Renal pelvis (tissue), 4 donors: Measurements from ENCODE around the gene GUCY1B1. TPM values are rescaled to one million over a fixed set of nuclear protein-coding genes. Genes with fewer than 3 reads are reported as not detected.
"Not testable (repeated sequence)": the region's sequence is repeated elsewhere in the genome, so short reads cannot be mapped to it uniquely, and the experiment has no call there.

Experiments used
- DNase-seq: peaks from one replicate; pipeline ENCODE4 v3.0.0-alpha.2; 2013
- polyA plus RNA-seq, 3 donors: library from polyadenylated mRNA; unstranded; fragments of 120-200 nt; gene quantifications; one replicate each; pipeline ENCODE4 v1.2.1, GENCODE V29; 2013; ENCODE audit not compliant: insufficient read length in 3 of 3

GUCY1B1 gene
- polyA plus RNA-seq, 3 donors = 59.1 to 64.4 (median 64.3) TPM

DNA sequence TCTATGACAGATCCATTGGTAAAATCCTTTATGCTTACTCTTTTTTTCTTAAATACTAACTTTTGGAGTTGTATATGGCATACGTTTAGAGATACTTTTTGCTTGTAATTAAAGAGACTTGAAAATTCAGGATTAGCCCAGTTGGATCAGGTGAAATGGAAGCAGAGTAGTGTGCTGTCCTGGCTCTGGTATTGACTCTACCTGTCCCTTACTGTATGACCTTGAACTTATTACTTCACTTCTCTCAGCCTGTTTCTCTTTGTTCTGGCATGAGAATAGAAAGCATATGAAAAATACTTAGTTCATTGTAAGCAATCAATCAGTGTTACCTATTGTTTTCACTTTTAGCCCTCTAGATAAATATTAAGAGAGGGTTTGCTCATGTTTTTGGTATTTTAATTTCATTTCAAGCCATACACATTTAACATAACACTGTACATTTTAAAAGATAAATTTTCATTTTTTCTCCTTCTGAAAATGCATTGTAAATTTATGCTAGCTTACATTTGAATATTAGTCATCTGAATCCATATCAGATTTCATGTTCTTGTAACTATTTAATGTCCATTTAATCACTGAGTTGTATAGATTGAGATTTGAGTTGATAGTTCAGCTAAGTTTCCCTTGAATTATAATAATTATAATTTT is 35.9 kb downstream of the GUCY1B1 start:
- no peak for DNase-seq

DNA sequence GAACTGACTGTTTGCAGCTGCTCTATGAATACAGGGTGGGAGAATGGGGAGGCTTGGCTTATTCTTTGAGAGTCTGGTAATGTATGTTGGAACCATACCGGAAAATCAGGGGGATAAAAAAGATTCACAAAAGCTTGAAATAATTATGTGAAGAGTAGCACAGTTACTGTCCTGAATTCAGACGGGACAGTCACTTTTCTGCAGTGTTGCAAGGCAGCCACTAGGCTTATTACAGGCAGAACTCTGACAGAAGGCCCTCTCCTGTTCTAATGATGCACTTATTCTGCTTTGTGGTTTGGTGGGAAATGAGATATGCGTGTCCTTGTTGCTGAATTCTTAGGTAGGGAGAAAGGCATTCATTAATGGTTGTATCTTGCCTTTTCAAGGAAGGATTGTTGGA is 37.2 kb downstream of the GUCY1B1 start:
- DNase-seq = no peak

DNA sequence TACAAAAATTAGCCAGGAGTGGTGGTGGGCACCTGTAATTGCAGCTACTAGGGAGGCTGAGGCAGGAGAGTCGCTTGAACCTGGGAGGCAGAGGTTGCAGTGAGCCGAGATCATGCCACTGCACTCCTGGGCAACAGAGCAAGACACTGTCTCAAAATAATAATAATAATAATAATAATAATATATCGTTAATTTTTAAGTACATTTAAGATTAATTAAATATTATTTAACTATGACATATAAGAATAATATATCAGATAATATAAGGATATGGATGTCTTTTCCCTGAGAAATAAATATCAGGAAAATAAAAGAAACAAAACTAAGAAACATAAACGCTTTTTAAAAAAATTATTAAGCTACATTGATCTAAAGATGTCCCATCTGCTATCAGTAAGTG is 38.8 kb downstream of the GUCY1B1 start:
- DNase-seq = not testable (repeated sequence)

DNA sequence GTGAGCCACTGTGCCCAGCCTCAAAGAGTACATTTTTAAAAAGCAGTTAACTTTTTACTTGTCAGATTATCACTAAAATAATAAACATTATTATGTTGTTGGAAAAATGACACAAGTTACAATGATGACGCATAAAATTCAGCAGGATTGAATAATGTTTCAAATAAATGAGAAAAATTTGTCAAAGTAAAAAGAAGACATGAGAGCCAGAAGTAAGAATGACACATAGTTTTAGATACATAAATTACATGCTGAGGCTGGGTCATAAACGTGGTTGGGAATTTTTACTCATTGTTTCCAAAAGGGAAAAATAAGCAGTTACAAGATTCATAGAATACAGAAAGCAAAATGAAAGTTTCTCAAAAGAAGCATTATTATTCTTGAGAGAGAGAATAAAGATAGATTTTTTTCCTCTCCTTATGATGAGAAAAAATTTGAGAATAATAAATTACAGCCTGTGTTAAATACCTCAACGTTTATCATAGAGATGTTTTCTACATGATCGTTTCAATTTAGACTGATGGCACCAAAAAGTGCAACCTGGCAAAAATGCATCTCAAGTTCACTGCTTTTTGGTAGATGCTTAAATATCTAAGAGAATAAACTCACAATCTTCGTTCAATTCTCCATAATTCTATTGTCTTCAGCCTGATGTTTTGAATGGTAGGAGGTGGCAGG is 40.4 kb downstream of the GUCY1B1 start:
- no peak for DNase-seq

DNA sequence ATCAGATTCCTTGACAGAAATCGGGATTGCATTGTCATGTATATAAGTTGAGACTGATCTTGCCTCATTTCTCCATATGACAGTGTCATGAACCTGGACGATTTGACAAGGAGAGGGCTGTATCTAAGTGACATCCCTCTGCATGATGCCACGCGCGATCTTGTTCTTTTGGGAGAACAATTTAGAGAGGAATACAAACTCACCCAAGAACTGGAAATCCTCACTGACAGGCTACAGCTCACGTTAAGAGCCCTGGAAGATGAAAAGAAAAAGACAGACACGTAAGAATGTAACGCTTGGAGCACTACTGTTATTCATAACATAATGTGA is 40.9 kb downstream of the GUCY1B1 start:
- DNase-seq = no peak

DNA sequence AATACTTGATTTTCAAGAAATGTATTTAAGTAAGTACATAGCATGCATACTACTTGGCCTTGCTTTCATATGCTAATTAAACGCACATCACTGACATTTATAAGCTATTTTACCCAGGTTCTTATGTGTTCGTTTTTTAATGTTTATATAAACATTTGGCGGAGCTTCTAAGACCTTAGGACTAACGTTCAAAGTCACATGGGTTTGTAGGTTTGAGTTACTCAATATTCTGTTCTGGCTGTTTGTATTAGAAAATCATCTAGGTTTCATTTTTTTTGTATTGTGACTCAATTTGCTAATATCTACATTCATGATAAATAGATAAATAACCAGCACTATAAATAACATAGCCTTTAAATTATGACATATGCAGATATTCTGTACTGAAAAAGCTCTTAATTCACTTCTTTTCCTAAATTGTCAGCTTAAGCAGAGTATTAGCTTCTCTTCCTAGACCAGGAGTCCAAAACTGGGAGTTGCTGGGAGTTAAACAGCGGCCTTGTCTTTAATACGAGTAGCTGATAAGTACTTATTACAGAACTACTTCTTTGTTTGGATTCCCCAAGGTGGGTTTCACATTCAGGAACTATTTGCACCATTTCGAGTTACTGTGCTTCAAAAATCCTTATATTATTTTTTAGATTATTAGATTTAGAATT is 42.0 kb downstream of the GUCY1B1 start:
- DNase-seq = no peak

DNA sequence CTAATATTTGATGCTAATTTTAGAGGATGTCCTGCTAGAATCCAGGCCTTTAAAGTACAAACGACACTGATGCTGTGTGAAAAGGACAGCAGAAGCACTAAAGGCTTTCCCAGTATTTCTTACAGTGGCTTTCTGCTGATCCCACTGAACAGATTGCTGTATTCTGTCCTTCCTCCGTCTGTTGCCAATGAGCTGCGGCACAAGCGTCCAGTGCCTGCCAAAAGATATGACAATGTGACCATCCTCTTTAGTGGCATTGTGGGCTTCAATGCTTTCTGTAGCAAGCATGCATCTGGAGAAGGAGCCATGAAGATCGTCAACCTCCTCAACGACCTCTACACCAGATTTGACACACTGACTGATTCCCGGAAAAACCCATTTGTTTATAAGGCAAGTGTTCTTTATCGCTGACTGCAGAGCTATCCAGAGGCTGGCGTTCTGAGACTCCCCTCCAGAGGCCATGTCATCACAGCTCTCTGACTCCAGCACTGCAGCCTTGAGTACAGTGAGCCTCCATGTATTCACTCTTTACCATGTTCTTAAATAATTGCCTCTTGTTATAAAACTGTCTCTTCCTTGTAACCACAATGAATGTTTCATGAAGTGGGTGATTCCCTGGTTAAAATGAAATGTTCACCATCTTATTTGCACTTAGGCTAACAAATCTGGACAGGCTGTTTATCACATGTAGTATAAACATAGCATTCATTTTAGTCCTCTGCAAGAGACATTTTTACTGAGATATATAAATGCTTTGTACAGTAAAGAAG is 43.6 kb downstream of the GUCY1B1 start:
- no peak for DNase-seq

DNA sequence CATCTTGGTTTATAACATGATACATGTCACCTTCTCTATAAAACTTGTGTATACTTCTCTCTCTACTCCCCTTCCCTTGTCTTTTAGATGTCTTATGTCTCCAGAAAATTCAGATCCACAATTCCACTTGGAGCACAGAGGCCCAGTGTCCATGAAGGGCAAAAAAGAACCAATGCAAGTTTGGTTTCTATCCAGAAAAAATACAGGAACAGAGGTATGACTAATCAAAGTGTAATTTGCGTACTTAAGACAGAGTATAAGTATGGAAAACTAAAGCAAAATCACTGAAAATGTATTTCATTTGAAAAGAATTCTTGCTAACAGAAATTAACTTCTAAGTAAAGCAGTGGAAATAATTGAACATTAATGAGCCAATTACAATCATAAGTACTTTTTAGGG is 46.2 kb downstream of the GUCY1B1 start:
- no peak for DNase-seq

DNA sequence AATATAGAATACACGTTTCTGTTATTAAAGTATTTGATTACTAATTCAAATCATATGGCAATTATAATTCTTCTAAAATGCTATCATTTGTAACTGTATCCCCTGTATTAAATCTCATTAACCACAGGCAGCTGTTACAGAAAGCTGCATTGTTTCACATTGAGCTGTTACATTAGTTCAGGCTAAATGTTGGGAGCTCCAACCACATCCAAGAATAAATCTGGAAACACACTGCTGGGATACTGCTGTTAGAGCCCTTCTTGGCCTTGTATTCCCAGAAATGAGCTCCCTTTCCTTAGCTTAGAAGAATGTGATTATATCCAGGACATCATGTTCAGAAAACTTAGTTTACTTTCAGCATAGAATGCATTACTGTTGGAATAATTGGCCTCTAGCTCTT is 48.2 kb downstream of the GUCY1B1 start:
- DNase-seq = no peak

DNA sequence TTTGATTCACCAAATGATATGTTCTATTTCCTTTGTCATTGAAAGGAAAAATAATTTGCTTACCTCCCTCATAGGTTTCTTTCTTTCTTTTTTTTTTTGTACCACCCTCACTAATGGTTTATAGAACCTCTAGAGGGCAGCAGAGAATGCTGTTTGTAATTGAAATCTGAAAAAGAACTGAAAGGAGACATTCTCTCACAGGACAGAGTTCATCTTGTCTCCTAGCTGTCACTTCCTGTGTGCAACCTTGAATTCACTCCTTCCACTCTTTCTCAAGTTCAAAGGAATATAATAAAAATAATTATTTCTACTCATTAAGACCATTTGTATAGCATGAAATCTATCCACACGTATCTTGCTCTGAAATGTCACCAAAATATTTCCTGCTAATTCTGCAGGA is 51.0 kb downstream of the GUCY1B1 start:
- peak; percentile 71 for DNase-seq

DNA sequence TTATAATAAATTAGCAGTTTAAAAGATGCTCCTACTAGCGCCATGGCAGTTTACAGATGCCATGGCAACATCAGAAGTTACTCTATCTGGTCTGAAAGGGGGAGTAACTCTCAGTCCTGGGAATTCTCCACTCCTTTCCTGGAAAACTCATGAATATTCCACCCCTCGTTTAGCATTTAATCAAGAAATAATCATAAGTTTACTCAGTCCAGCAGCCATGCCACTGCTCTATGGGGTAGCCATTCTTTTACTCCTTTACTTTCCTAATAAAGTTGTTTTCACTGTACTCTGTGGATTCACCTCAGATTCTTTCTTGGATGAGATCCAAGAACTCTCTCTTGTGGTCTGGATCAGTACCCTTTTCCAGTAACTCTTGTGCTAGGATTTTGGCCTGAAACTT is 52.3 kb downstream of the GUCY1B1 start:
- DNase-seq = no peak

DNA sequence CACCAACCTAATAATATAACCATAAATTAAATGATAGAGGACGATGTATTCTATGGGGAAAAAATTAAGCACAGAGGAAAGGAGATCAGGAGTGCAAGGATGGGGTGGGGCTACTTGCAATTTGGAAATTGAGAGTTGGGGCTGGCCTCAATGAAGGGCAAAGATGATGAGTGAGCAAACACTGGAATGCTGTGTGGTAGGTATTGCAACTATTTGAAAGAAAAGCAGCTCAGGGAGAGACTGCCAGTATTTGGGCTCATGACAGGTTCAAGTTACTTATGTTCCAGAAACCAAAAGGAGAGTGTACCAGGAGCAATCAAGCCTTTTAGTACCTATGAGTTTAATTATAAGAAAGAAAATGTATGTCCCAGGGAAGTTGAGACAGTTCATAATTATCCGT is 59.8 kb downstream of the GUCY1B1 start:
- no peak for DNase-seq

DNA sequence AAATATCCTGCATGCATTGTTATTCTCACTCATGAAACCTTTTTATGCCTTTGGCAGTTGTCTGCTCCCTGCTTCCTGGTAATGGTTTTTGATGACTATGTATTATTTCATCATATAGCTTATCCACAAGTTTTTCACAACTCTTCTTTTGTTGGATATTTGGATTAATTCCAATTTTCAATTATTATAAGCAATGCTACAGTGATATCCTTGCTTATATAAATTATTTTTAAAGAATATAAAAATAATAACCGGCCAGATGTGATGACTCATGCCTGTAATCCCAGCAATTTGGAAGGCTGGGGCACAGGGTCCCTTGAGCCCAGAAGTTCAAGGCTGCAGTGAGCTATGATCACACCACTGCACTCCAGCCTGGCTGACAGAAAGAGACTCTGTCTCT is 60.2 kb downstream of the GUCY1B1 start:
- no peak for DNase-seq

DNA sequence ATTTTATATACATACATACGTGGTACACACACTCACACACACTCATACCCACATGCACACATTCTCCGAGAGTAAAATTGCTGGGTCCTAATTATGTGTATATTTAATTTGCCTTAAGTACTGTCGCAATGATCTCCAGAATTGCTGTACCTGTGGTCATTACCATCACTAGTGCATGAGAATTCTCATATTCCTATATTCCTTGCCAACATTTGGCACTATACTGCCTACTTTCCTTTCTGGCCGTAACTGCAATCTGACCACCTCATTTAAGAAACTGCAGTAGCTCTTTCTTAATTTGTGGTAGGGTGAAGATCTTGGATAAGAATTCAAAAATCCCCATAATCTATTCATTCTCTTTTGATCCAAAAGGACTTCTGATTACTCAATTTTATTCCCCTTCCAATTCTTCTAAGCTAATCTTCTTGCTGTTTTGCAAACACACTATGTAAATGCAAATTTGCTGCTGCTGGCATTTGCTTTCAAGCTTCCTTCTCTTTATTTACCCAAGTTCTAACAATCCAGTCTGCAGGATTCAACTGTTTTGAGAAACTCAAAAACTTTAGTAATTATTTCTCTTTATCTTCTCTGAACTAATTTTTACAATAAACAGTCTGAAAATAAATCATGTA is 62.2 kb downstream of the GUCY1B1 start:
- DNase-seq = no peak

DNA sequence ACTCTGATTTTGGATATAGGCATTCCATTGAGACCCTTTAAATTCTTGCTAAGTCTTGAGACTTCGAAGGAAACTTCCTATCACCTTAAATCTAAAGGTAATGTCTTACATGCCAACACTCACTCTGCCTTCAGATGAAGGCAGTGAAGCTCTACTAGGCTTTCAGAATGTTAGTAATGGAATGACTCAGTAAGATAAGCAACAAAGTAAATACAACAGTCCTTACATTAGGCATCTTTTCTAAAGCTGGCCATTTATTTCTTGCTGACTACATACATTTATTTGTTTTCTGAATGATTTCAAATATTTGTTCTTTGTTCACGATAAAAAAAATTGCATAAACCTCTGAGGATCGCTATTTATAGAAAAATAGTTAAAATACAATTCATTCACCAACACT is 63.8 kb downstream of the GUCY1B1 start:
- no peak for DNase-seq

DNA sequence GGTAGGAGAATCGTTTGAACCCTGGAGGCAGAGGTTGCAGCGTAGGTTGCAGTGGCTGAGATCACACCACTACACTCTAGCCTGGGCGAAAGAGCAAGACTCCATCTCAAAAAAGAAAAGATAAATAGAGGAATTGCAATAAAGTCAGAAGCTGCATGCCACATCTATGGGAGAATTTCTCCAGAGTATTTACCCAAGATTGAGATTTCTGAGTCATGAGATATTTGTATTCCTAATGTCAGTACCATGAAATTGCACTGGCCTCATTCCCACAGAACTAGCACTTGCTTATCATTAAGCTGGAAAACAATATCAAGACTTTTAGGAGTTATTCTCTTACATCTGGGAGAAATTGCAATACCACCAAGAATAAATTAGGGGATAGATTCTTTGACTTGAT is 69.8 kb downstream of the GUCY1B1 start:
- no peak for DNase-seq

DNA sequence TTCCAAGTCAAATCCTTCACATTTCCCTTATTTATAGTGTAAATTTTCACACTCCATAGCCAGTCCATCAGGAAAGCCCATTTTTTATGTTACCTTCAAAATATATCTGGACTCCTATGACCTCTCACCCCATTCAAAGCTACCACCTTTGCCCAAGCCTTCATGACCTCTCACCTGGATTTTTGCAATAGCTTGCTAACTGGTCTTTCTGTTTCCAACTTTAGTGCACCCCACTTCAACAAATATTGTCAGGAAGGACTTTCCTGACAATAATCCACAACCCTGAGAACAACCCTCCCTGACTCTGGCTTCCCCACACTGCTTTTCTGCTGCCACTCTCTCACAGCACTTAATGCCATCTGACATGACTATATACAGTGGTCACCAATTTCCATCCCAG is 73.8 kb downstream of the GUCY1B1 start:
- no peak for DNase-seq

DNA sequence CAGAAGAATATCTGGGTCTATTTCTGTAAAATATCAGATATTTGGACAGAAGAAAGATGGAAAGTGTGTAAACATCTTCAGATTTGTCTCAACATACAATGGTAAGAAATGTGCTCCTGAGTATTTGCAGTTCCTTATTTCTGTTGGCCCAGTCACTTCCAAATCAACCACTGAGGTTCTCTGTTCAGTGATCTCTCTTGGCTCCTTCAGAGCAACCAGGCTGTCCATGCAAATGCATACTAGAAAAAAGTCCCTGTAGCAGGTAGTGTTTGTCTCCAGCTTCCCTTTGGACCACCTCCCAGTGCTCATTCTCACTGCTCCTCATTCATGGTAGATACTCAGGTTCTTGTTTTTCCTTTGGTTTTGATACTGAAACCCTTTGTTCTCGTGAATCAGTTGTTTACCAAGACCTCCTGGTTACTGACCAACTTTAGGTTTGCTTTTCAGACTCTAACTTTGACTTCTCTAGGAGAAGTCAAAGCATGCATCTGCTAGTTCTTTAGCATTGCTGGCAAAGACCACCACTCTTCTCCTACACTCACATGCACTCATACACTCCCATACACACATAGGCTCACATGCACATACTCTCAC is 78.5 kb downstream of the GUCY1B1 start:
- no peak for DNase-seq

DNA sequence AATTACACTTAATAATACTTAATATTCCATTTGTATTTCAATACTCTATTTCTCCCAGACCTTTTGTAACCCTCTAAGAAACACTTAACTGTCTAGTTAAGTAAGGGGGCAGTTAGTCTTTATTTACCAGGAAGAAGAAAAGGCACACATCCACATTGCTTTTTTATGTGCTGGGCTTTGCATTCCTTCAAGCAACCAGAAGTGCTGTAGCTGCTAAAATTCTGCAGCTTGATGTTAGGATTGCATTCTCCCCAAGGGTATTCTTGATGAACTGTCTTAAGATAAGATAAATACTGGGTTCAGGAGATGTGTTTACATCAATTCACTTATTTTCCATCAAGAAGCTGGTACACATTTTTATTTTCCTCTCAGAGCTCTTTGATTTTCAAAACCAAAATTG is 83.3 kb downstream of the GUCY1B1 start:
- no peak for DNase-seq

DNA sequence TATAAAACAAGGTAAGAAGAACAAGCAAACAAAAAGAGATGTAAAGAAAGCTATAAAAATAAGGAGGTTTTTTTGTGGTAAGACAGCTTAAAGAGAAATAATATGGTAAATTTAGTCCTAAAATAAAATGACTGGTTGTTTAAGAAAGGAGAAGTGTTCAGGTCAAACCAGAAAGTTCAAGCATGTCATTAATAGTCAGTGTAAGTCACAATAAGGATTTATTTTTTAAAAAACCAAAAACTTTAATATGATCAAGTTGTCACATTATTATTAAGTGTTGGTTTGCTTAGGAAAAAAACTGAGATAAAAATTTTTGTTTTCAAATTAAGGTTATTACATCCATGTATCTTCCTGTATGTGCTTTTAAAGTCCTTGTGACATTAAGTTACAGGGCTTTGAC is 88.1 kb downstream of the GUCY1B1 start:
- DNase-seq = no peak

DNA sequence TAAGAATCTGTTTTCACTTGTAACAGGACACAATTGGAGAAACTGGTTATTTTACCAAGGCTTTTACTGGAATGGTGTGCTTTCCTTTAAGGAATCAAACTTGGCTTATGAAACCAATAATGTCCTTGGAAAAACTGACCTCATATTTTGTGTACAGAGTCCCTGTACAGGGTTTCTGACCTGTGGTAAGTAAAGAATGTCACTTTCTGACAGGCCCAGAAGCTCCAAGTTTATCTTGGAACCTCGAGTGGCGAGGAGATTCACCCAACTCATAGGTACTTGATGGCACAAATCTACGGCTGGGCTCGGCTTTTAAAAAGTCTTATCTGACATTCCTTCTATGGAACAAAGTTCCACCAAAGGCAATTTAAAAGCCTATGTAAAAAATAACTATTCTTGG is 90.2 kb downstream of the GUCY1B1 start:
- no peak for DNase-seq

DNA sequence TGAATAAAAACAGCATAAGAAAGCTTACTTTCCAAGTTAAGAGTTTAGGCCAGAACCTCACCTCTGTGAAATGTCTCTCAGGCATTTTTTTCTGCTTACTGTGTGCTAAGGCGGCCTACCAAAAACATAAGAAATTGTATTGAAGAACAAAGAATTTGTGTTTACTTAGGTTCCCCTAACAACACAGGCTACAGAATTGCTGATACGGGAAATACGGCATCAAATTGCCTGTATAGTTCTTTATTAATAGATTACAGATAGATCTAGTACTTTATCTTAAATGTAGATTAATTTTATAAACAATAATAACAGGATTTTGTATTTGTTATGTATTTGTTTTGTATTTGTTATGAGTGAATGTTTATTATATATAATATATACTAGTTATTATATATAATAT is 94.4 kb downstream of the GUCY1B1 start:
- DNase-seq = no peak
